ENCODE results near the gene RTL3. TPM values are rescaled to one million over a fixed set of nuclear protein-coding genes. Genes with fewer than 3 reads are reported as not detected.
"Not testable (repeated sequence)": the region's sequence is repeated elsewhere in the genome, so short reads cannot be mapped to it uniquely, and the experiment has no call there.

RTL3 gene
- total RNA-seq, 2 donors from 2014 or later: 0.32 TPM; not detected in 1

DNA sequence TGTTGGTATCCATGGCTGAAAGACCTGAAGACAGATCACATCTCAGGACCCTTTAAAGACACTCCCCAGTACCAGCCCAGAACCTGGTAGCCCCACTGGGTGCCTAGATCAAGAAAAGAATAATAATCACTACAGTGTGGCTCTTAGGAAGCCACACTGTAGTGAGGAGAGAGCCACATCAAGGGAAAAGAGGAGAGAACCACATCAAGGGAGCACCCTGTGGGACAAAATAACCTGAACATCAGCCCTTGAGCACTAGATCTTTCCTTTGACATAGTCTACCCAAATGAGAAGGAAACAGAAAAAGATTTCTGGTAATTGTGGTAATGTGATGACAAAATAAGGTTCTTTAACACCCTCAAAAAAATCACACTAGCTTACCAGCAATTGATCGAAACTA lies 15.3 kb downstream of the RTL3 start:
- Histone ChIP-seq H3K36me3 (no peaks in the 10 kb centered on the region), H3K9me3 (no peaks in the 10 kb centered on the region), H3K4me1 (replicated peaks) (no peaks in the 10 kb centered on the region), H3K4me3 (no peak overlapping the region), H3K27me3 (replicated peaks; ENCODE audit: insufficient read depth) (no peaks in the 10 kb centered on the region), H3K27ac (no peak overlapping the region)
- 100% methylated on average over 1 of the region's 1 CpG for WGBS
- TF ChIP-seq POLR2AphosphoS5 (IDR thresholded peaks at IDR 0.05) (no peak), CTCF (IDR thresholded peaks at IDR 0.05) (no peak), POLR2A (IDR thresholded peaks at IDR 0.05) (no peak)
- no peak for DNase-seq (ENCODE audit: low spot score)
- intact Hi-C loops (cut with DNase I): no loop called here

- WGBS: 53% methylated on average over 1 of the region's 1 CpG
Observed at GRCh38 chrX:78643096-78643495, 16.0 kb downstream of the RTL3 start.

DNA sequence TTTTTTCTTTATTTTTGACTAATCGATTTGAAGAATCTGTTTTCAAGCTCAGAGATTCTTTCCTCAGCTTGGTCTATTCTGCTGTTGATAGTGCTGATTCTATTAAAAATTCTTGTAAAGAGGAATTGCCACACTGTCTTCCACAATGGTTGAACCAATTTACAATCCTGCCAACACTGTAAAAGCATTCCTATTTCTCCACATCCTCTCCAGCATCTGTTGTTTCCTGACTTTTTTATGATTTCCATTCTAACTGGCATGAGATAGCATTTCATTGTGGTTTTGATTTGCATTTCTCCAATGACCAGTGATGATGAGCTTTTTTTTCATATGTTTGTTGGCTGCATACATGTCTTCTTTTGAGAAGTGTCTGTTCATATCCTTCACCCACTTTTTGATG lies 23.0 kb downstream of the RTL3 start:
- H3K4me3 ChIP-seq; H3K9me3 ChIP-seq; DNase-seq (ENCODE audit: low spot score); H3K4me1 ChIP-seq (replicated peaks); H3K27me3 ChIP-seq (replicated peaks; ENCODE audit: insufficient read depth); H3K27ac ChIP-seq; H3K36me3 ChIP-seq; intact Hi-C loops (cut with DNase I): not testable (repeated sequence)
- WGBS: 91% methylated on average over 1 of the region's 1 CpG

More at GRCh38 chrX:78643096-78643495, 16.0 kb downstream of the RTL3 start:
- intact Hi-C loops (cut with DNase I): no loop called here
- DNase-seq (ENCODE audit: low spot score): no peak
- Histone ChIP-seq H3K4me1 (replicated peaks) (no peaks in the 10 kb centered on the region), H3K9me3 (no peaks in the 10 kb centered on the region), H3K36me3 (no peaks in the 10 kb centered on the region), H3K27me3 (replicated peaks; ENCODE audit: insufficient read depth) (no peaks in the 10 kb centered on the region), H3K4me3 (no peak overlapping the region), H3K27ac (no peak overlapping the region)
- TF ChIP-seq POLR2A (IDR thresholded peaks at IDR 0.05) (no peak), CTCF (IDR thresholded peaks at IDR 0.05) (no peak), POLR2AphosphoS5 (IDR thresholded peaks at IDR 0.05) (no peak)

- H3K27me3 ChIP-seq (replicated peaks; ENCODE audit: insufficient read depth): no peaks in the 10 kb centered on the region
- no peak overlapping the region for H3K4me3 ChIP-seq
- DNase-seq (ENCODE audit: low spot score): no peak
- H3K36me3 ChIP-seq: no peaks in the 10 kb centered on the region
- no peaks in the 10 kb centered on the region for H3K4me1 ChIP-seq (replicated peaks)
- intact Hi-C loops (cut with DNase I): no loop called here
- 13% methylated on average over 2 of the region's 2 CpGs for WGBS
- TF ChIP-seq POLR2AphosphoS5 (IDR thresholded peaks at IDR 0.05) (no peak), CTCF (IDR thresholded peaks at IDR 0.05) (no peak), POLR2A (IDR thresholded peaks at IDR 0.05) (no peak)
- no peak overlapping the region for H3K27ac ChIP-seq
- H3K9me3 ChIP-seq: no peaks in the 10 kb centered on the region
Observed at GRCh38 chrX:78624962-78625909, 33.9 kb downstream of the RTL3 start.

DNA sequence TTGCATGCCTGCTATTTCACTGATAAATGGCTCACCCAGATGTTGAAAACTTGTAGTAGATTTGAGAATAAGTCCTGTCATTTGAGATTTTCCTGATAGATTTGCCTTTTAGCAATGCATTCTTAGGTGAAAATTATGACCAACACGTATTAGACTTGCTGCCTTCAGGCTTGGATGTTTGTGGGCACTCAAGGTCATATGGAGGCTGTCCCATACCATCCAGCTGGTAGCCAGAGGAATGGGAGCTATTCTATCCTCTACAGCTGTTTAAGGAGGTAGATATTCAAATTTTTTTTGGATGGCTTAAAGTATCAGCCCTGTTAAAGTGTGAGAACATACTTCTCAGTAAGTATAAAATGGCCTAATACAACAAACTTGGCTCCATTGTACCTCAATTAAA lies 34.7 kb downstream of the RTL3 start:
- H3K4me1 ChIP-seq (replicated peaks): no peaks in the 10 kb centered on the region
- no peak overlapping the region for H3K27ac ChIP-seq
- intact Hi-C loops (cut with DNase I): no loop called here
- no peaks in the 10 kb centered on the region for H3K27me3 ChIP-seq (replicated peaks; ENCODE audit: insufficient read depth)
- H3K4me3 ChIP-seq: no peak overlapping the region
- no peak for DNase-seq (ENCODE audit: low spot score)
- 40% methylated on average over 1 of the region's 1 CpG for WGBS
- H3K36me3 ChIP-seq: no peaks in the 10 kb centered on the region
- H3K9me3 ChIP-seq: no peaks in the 10 kb centered on the region
- TF ChIP-seq CTCF (IDR thresholded peaks at IDR 0.05) (no peak), POLR2A (IDR thresholded peaks at IDR 0.05) (no peak), POLR2AphosphoS5 (IDR thresholded peaks at IDR 0.05) (no peak)

All from prostate gland (tissue), 2 donors.